ENCODE data around the gene ARHGEF7. TPM values are rescaled to one million over a fixed set of nuclear protein-coding genes. Genes with fewer than 3 reads are reported as not detected.
A peak's percentile ranks its signal among the peaks of the same experiment; 100 is the strongest.
"Not testable (repeated sequence)": the region's sequence is repeated elsewhere in the genome, so short reads cannot be mapped to it uniquely, and the experiment has no call there.

Gene ARHGEF7
- total RNA-seq, 4 donors from 2014 or later: 64.2 to 127 (median 88.2) TPM

GRCh38 chr13:111184458-111185401, 69.6 kb downstream of the ARHGEF7 start:
- 50 to 51% methylated on average over 18 of the region's 18 CpGs for WGBS, 2 donors
- peak overlapping the region in 2 of 3 donors; percentile 2 to 38 for H3K27ac ChIP-seq
- TF ChIP-seq CTCF (IDR thresholded peaks at IDR 0.05) (no peak), POLR2A (IDR thresholded peaks at IDR 0.05) (no peak)
- peaks cover 40 to 49% of the 10 kb centered on the region in 2 donors for H3K4me1 ChIP-seq
- intact Hi-C loops (cut with DNase I): no loop called here
- DNase-seq: peak; percentile 74 to 76
- no peaks in the 10 kb centered on the region for H3K36me3 ChIP-seq
- no peak overlapping the region for H3K4me3 ChIP-seq (replicated peaks in 1 of 3)
- H3K27me3 ChIP-seq: no peaks in the 10 kb centered on the region
- H3K9me3 ChIP-seq: no peaks in the 10 kb centered on the region

- Histone ChIP-seq H3K9me3 (no peaks in the 10 kb centered on the region), H3K27ac (peak overlapping the region in 1 of 3 donors; percentile 29), H3K27me3 (no peaks in the 10 kb centered on the region), H3K4me3 (replicated peaks in 1 of 3) (no peak overlapping the region), H3K4me1 (peaks cover 40 to 56% of the 10 kb centered on the region in 2 donors), H3K36me3 (no peaks in the 10 kb centered on the region)
- TF ChIP-seq CTCF (IDR thresholded peaks at IDR 0.05) (no peak), POLR2A (IDR thresholded peaks at IDR 0.05) (no peak)
- 66 to 71% methylated on average over 10 of the region's 10 CpGs for WGBS, 2 donors
- intact Hi-C loops (cut with DNase I): no loop called here
- DNase-seq: no peak
These were observed 71.3 kb downstream of the ARHGEF7 start for GRCh38 chr13:111186305-111186935.

- WGBS, 2 donors: 56 to 60% methylated on average over 8 to 11 of the region's 11 CpGs
These were observed 72.9 kb downstream of the ARHGEF7 start for GRCh38 chr13:111187960-111188541.

GRCh38 chr13:111189064-111189505, 74.0 kb downstream of the ARHGEF7 start:
- H3K27me3 ChIP-seq; H3K9me3 ChIP-seq; H3K36me3 ChIP-seq; intact Hi-C loops (cut with DNase I); H3K4me3 ChIP-seq (replicated peaks in 1 of 3); DNase-seq; H3K27ac ChIP-seq: not testable (repeated sequence)
- H3K4me1 ChIP-seq: peaks cover 40 to 52% of the 10 kb centered on the region in 2 donors
- 93 to 96% methylated on average over 12 of the region's 12 CpGs for WGBS, 2 donors

More at GRCh38 chr13:111187960-111188541, 72.9 kb downstream of the ARHGEF7 start:
- Histone ChIP-seq H3K4me1 (peaks cover 40 to 56% of the 10 kb centered on the region in 2 donors), H3K36me3 (no peaks in the 10 kb centered on the region), H3K27me3 (no peaks in the 10 kb centered on the region), H3K27ac (peak overlapping the region in 1 of 3 donors; percentile 0), H3K9me3 (no peaks in the 10 kb centered on the region), H3K4me3 (replicated peaks in 1 of 3) (no peak overlapping the region)
- intact Hi-C loops (cut with DNase I): no loop called here
- DNase-seq: no peak
- TF ChIP-seq POLR2A (IDR thresholded peaks at IDR 0.05) (no peak), CTCF (IDR thresholded peaks at IDR 0.05) (no peak)

GRCh38 chr13:111189516-111189915, 74.4 kb downstream of the ARHGEF7 start:
- peaks cover 37 to 48% of the 10 kb centered on the region in 2 donors for H3K4me1 ChIP-seq
- H3K9me3 ChIP-seq; H3K27ac ChIP-seq; H3K27me3 ChIP-seq; DNase-seq; H3K36me3 ChIP-seq; H3K4me3 ChIP-seq (replicated peaks in 1 of 3); intact Hi-C loops (cut with DNase I): not testable (repeated sequence)
- 90 to 92% methylated on average over 9 of the region's 9 CpGs for WGBS, 2 donors

GRCh38 chr13:111193223-111193622, 78.1 kb downstream of the ARHGEF7 start:
- H3K9me3 ChIP-seq; H3K4me3 ChIP-seq (replicated peaks in 1 of 3); DNase-seq; H3K27me3 ChIP-seq; H3K36me3 ChIP-seq; intact Hi-C loops (cut with DNase I); H3K27ac ChIP-seq: not testable (repeated sequence)
- WGBS, 2 donors: 91 to 92% methylated on average over 5 of the region's 5 CpGs
- H3K4me1 ChIP-seq: peaks cover 5 to 12% of the 10 kb centered on the region in 2 donors

GRCh38 chr13:111194651-111195050, 79.5 kb downstream of the ARHGEF7 start:
- H3K4me3 ChIP-seq (replicated peaks in 1 of 3); H3K27ac ChIP-seq; intact Hi-C loops (cut with DNase I); H3K27me3 ChIP-seq; H3K36me3 ChIP-seq; DNase-seq; H3K4me1 ChIP-seq; H3K9me3 ChIP-seq: not testable (repeated sequence)
- 88 to 89% methylated on average over 2 of the region's 2 CpGs for WGBS, 2 donors

GRCh38 chr13:111198732-111199378, 83.7 kb downstream of the ARHGEF7 start:
- H3K27me3 ChIP-seq; H3K27ac ChIP-seq; H3K9me3 ChIP-seq; H3K4me3 ChIP-seq (replicated peaks in 1 of 3); H3K36me3 ChIP-seq; DNase-seq; intact Hi-C loops (cut with DNase I): not testable (repeated sequence)
- WGBS, 2 donors: 92 to 99% methylated on average over 6 of the region's 6 CpGs
- H3K4me1 ChIP-seq: peaks cover 12 to 28% of the 10 kb centered on the region in 2 donors

All from thyroid gland (tissue), 4 donors.